WTC11 (cell line): Measurements from ENCODE around the gene SERPINF2. TPM values are rescaled to one million over a fixed set of nuclear protein-coding genes. Genes with fewer than 3 reads are reported as not detected.

ENCODE experiments used
- ATAC-seq: fragments of 200-7000 bp; cut with Tn5 transposase; 2 replicates; pipeline ENCODE4 v1.10.0; 2021; ENCODE audit warnings: mild to moderate bottlenecking, moderate library complexity
- CTCF ChIA-PET: fragments of 300-600 bp; sonication (Branson Sonifier 250); formaldehyde crosslinking; loops from one replicate; lab custom pipeline; 2021; ENCODE audit warnings: antibody characterized with exemption; lab: Charles Lee
- POLR2A ChIA-PET: fragments of 350-600 bp; sonication (Branson Sonifier 250); formaldehyde crosslinking; loops from one replicate; lab custom pipeline; 2021; ENCODE audit warnings: antibody characterized with exemption; lab: Charles Lee
- DNase-seq: peaks from one replicate; pipeline ENCODE4 v3.0.0; 2021; ENCODE audit warnings: low spot score
- H3K27ac Mint-ChIP-seq: 2 replicates; pipeline ENCODE4 v1.8.0; 2021; ENCODE audit warnings: mixed read lengths
- H3K27me3 Mint-ChIP-seq: 2 replicates; pipeline ENCODE4 v1.8.0; 2021; ENCODE audit warnings: low read depth, mild to moderate bottlenecking, moderate library complexity, mixed read lengths
- H3K36me3 Mint-ChIP-seq: 2 replicates; pipeline ENCODE4 v1.8.0; 2021; ENCODE audit warnings: mixed read lengths
- H3K4me1 Mint-ChIP-seq: 2 replicates; pipeline ENCODE4 v1.8.0; 2022; ENCODE audit warnings: mixed read lengths
- H3K4me3 Mint-ChIP-seq: 2 replicates; pipeline ENCODE4 v1.8.0; 2021; ENCODE audit warnings: mild to moderate bottlenecking, moderate library complexity, mixed read lengths
- H3K9me3 Mint-ChIP-seq: 2 replicates; pipeline ENCODE4 v1.8.0; 2021; ENCODE audit warnings: mixed read lengths
- AFF4 ChIP-seq: sonication (generic); formaldehyde crosslinking; IDR thresholded peaks from 2 replicates; pipeline ENCODE4 v1.8.1; 2023; ENCODE audit warnings: mild to moderate bottlenecking, missing genetic modification reagents, borderline replicate concordance
- E2F5 ChIP-seq: sonication (generic); formaldehyde crosslinking; IDR thresholded peaks from 2 replicates; pipeline ENCODE4 v1.8.1; 2022; ENCODE audit warnings: mild to moderate bottlenecking, moderate library complexity, missing genetic modification reagents
- FOXJ3 ChIP-seq: sonication (generic); formaldehyde crosslinking; IDR thresholded peaks from 2 replicates; pipeline ENCODE4 v1.9.0; 2021; ENCODE audit warnings: missing genetic modification reagents, mild to moderate bottlenecking, borderline replicate concordance
- PRDM15 ChIP-seq: sonication (generic); formaldehyde crosslinking; IDR thresholded peaks from 2 replicates; pipeline ENCODE4 v1.8.0; 2022; ENCODE audit warnings: missing genetic modification reagents
- USF1 ChIP-seq: sonication (generic); formaldehyde crosslinking; IDR thresholded peaks from 2 replicates; pipeline ENCODE4 v1.8.0; 2022; ENCODE audit warnings: mild to moderate bottlenecking, missing genetic modification reagents
- ZNF121 ChIP-seq: sonication (generic); formaldehyde crosslinking; IDR thresholded peaks from 2 replicates; pipeline ENCODE4 v1.8.0; 2023; ENCODE audit warnings: missing genetic modification reagents
- total RNA-seq: library from RNA; stranded (reverse); gene quantifications from 3 replicates; pipeline ENCODE4 v1.2.3, GENCODE V29; 2021
- TF ChIP-seq, protein P1 (sequence below): sonication (generic); formaldehyde crosslinking; IDR thresholded peaks from 2 replicates; pipeline ENCODE4 v1.8.1; 2023; ENCODE audit warnings: mild to moderate bottlenecking, missing genetic modification reagents
- TF ChIP-seq, protein P2 (sequence below): fragments of 250-450 bp; sonication (Bioruptor Pico); IDR thresholded peaks from 2 replicates; pipeline ENCODE4 v1.9.0; 2021; ENCODE audit warnings: moderate library complexity, mild to moderate bottlenecking, inconsistent platforms, borderline replicate concordance
- TF ChIP-seq, protein P3 (sequence below): sonication (generic); formaldehyde crosslinking; IDR thresholded peaks from 2 replicates; pipeline ENCODE4 v1.8.1; 2022; ENCODE audit warnings: mild to moderate bottlenecking, missing genetic modification reagents, moderate library complexity, borderline replicate concordance

The SERPINF2 gene
- total RNA-seq, 1 experiment from 2014 or later: 1.6 TPM

GRCh38 chr17:1750628-1751027 is 8.0 kb downstream of the SERPINF2 start:
- DNase-seq: no peak
- ChIA-PET POLR2A (interaction anchor here (1.0 kb wide), 1 partner anchor 34 kb away, joined by 3 read pairs; no protein-coding TSS in a partner anchor), CTCF (interaction anchor here (1.4 kb wide), 1 partner anchor 37 kb away, joined by 4 read pairs; no protein-coding TSS in a partner anchor)
- no peaks in the 10 kb centered on the region for H3K36me3 Mint-ChIP-seq
- ATAC-seq: no peak
- TF ChIP-seq, protein P1, sequence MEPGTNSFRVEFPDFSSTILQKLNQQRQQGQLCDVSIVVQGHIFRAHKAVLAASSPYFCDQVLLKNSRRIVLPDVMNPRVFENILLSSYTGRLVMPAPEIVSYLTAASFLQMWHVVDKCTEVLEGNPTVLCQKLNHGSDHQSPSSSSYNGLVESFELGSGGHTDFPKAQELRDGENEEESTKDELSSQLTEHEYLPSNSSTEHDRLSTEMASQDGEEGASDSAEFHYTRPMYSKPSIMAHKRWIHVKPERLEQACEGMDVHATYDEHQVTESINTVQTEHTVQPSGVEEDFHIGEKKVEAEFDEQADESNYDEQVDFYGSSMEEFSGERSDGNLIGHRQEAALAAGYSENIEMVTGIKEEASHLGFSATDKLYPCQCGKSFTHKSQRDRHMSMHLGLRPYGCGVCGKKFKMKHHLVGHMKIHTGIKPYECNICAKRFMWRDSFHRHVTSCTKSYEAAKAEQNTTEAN: no peak
- TF ChIP-seq E2F5: no peak
- no peak for TF ChIP-seq ZNF121 (CRISPR knock-in tag)
- no peak for TF ChIP-seq USF1
- no peak for TF ChIP-seq AFF4 (CRISPR knock-in tag)
- TF ChIP-seq, protein P2, sequence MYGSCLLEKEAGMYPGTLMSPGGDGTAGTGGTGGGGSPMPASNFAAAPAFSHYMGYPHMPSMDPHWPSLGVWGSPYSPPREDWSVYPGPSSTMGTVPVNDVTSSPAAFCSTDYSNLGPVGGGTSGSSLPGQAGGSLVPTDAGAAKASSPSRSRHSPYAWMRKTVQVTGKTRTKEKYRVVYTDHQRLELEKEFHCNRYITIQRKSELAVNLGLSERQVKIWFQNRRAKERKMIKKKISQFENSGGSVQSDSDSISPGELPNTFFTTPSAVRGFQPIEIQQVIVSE (CRISPR knock-in tag): no peak
- no peak for TF ChIP-seq FOXJ3 (CRISPR knock-in tag)
- no peak for TF ChIP-seq PRDM15 (CRISPR knock-in tag)
- TF ChIP-seq, protein P3, sequence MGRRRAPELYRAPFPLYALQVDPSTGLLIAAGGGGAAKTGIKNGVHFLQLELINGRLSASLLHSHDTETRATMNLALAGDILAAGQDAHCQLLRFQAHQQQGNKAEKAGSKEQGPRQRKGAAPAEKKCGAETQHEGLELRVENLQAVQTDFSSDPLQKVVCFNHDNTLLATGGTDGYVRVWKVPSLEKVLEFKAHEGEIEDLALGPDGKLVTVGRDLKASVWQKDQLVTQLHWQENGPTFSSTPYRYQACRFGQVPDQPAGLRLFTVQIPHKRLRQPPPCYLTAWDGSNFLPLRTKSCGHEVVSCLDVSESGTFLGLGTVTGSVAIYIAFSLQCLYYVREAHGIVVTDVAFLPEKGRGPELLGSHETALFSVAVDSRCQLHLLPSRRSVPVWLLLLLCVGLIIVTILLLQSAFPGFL (CRISPR knock-in tag): no peak
- no peak overlapping the region for H3K4me3 Mint-ChIP-seq
- H3K4me1 Mint-ChIP-seq: peaks cover 13% of the 10 kb centered on the region
- no peaks in the 10 kb centered on the region for H3K9me3 Mint-ChIP-seq
- H3K27ac Mint-ChIP-seq: no peak overlapping the region
- H3K27me3 Mint-ChIP-seq: no peaks in the 10 kb centered on the region
